ENCODE data around the gene GABRB3. TPM values are rescaled to one million over a fixed set of nuclear protein-coding genes. Genes with fewer than 3 reads are reported as not detected.

Gene GABRB3
- total and polyA plus RNA-seq, 2 of the 8 experiments (the other 6 are each of a cell fraction or from before 2014, with no cell fraction given), result 98.8 to 163 TPM

DNA sequence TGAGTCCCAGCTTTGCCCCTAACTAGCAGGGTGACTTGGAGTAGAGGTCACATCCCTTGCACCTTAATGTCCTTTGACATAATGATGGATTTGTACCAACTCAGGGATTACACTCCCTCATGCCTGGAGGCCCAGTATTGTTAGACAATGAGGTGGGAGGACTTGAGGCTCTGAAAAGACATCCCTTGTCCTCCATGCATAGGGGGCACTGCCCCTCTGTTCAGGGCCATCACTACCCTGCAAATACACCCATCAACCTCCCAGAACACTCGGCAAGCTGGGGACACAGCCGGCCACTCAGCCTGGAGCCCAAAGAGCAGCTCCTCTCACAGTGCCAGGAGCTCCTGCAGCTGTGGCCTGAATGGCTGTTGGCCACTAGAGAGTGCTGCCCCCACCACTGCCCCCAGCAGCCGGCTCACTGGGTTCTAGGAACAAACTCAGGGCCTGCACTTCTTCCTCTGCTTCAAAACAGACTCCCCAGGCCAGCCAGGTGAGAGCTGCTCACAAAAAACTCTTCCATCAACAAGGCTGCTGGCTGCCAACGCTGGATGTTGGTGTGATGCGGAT lies 90.2 kb downstream of the GABRB3 start:
- H3K23ac ChIP-seq (ENCODE audit: insufficient read length), result no peak overlapping the region
- H3K79me1 ChIP-seq (ENCODE audit: low read depth, low read length), result peaks cover 13% of the 10 kb centered on the region; the same call in 1 of the 2 replicates
- H4K91ac ChIP-seq (replicated peaks; ENCODE audit: insufficient read length, low read length), result no peak overlapping the region
- peak overlapping the region; percentile 86 for H2AK5ac ChIP-seq (ENCODE audit: low read depth, low read length)
- no peak overlapping the region for H3K14ac ChIP-seq (ENCODE audit: insufficient read length)
- WGBS, 2 experiments (ENCODE audit: extremely low coverage in 1 of 2, insufficient coverage in 1 of 2, insufficient read length in 1 of 2, insufficient replicate concordance in 2 of 2, low coverage in 1 of 2, low lambda C conversion rate in 2 of 2, missing lambda C conversion rate in 1 of 2), result 74% methylated on average over 5 of the region's 5 CpGs; no CpG with 5 or more reads in 1 of the 2 experiments
- no peak overlapping the region for H3K4me3 ChIP-seq (ENCODE audit: extremely low read depth in 1 of 4, insufficient read depth in 2 of 4, low read depth in 3 of 4, low read length in 4 of 4)
- H2AFZ ChIP-seq (ENCODE audit: low read length), result no peak overlapping the region
- no peak overlapping the region for H3K27ac ChIP-seq (ENCODE audit: low read depth, low read length)
- H3K9me3 ChIP-seq (ENCODE audit: insufficient read depth in 2 of 2, low read depth in 1 of 2, low read length in 1 of 2), result no peaks in the 10 kb centered on the region
- FAIRE-seq (no peak), DNase-seq (ENCODE audit: low read depth in 1 of 2, low spot score in 2 of 2) (no peak)
- H4K8ac ChIP-seq (ENCODE audit: extremely low read depth, insufficient read depth, low read length), result no peak overlapping the region; the same call in 1 of the 2 replicates
- H3K23me2 ChIP-seq (ENCODE audit: low read depth, low read length), result no peaks in the 10 kb centered on the region
- H3K36me3 ChIP-seq (ENCODE audit: control insufficient read depth in 2 of 4, insufficient read depth in 4 of 4, low read length in 3 of 4), result no peaks in the 10 kb centered on the region
- peaks cover 0 to 22% (median 12%) of the 10 kb centered on the region in 4 experiments for H3K4me1 ChIP-seq (replicated peaks in 1 of 4; ENCODE audit: control insufficient read depth in 3 of 4, insufficient read depth in 4 of 4, low read length in 3 of 4)
- no peak overlapping the region; a peak in 1 of 4 replicates for H3K4me2 ChIP-seq (ENCODE audit: insufficient read depth in 1 of 2, low read depth in 2 of 2, low read length in 2 of 2)
- peak overlapping the region; percentile 2; the same call in 1 of the 2 replicates for H2BK12ac ChIP-seq (ENCODE audit: low read depth, low read length)
- no peak overlapping the region for H3K9ac ChIP-seq (replicated peaks in 1 of 4; ENCODE audit: extremely low read depth in 1 of 4, low read depth in 3 of 4, low read length in 3 of 4)
- H2BK15ac ChIP-seq (ENCODE audit: low read length), result no peak overlapping the region
- H2BK5ac ChIP-seq (ENCODE audit: low read depth, low read length), result peak overlapping the region; percentile 86; the same call in 1 of the 2 replicates
- peak overlapping the region; percentile 4; the same call in 1 of the 2 replicates for H2BK20ac ChIP-seq (ENCODE audit: low read length)
- ChIA-PET CTCF (ENCODE audit: partially characterized antibody) (interaction anchor here (0.8 to 1.6 kb wide), 9 partner anchors 9 to 600 kb away, joined by 3 to 6 read pairs (median 4); no protein-coding TSS in a partner anchor), POLR2A (ENCODE audit: partially characterized antibody) (interaction anchor here (1.1 to 1.3 kb wide), 3 partner anchors 9 to 15 kb away, joined by 3 read pairs; no protein-coding TSS in a partner anchor)
- no peak overlapping the region for H2BK120ac ChIP-seq (replicated peaks; ENCODE audit: low read depth, low read length)
- H3K56ac ChIP-seq (replicated peaks; ENCODE audit: insufficient read length, low read depth, low read length), result no peak overlapping the region
- peaks cover 0 to 95% of the 10 kb centered on the region in 2 experiments; a peak in 3 of 4 replicates for H3K79me2 ChIP-seq (ENCODE audit: control insufficient read depth in 1 of 2, insufficient read depth in 2 of 2, low read length in 2 of 2)
- no peaks in the 10 kb centered on the region for H3K27me3 ChIP-seq (replicated peaks in 1 of 4; ENCODE audit: control insufficient read depth in 3 of 4, extremely low read depth in 1 of 4, insufficient read depth in 3 of 4, low read length in 3 of 4)
- peaks cover 0 to 4% of the 10 kb centered on the region in 2 experiments for H4K20me1 ChIP-seq (replicated peaks in 1 of 2; ENCODE audit: control insufficient read depth in 1 of 2, insufficient read depth in 2 of 2, low read length in 2 of 2)
- H3K18ac ChIP-seq (ENCODE audit: extremely low read depth, low read length), result no peak overlapping the region; the same call in 1 of the 2 replicates
- no peak overlapping the region for H3K4ac ChIP-seq (replicated peaks; ENCODE audit: insufficient read length, low read depth, low read length)
- no peak overlapping the region for H4K5ac ChIP-seq (ENCODE audit: insufficient read length, low read depth, low read length)
- no peak for TF ChIP-seq HDAC6 (IDR thresholded peaks at IDR 0.05; ENCODE audit: low read depth, low read length)
- TF ChIP-seq, protein P1, sequence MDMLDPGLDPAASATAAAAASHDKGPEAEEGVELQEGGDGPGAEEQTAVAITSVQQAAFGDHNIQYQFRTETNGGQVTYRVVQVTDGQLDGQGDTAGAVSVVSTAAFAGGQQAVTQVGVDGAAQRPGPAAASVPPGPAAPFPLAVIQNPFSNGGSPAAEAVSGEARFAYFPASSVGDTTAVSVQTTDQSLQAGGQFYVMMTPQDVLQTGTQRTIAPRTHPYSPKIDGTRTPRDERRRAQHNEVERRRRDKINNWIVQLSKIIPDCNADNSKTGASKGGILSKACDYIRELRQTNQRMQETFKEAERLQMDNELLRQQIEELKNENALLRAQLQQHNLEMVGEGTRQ (IDR thresholded peaks at IDR 0.05; ENCODE audit: low read length), result no peak
- TF ChIP-seq NRF1 (IDR thresholded peaks at IDR 0.05; ENCODE audit: low read depth, low read length), result no peak
- TF ChIP-seq, protein P2, sequence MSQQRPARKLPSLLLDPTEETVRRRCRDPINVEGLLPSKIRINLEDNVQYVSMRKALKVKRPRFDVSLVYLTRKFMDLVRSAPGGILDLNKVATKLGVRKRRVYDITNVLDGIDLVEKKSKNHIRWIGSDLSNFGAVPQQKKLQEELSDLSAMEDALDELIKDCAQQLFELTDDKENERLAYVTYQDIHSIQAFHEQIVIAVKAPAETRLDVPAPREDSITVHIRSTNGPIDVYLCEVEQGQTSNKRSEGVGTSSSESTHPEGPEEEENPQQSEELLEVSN (IDR thresholded peaks at IDR 0.05), result no peak
- no peak for TF ChIP-seq EGR1 (IDR thresholded peaks at IDR 0.05; ENCODE audit: borderline replicate concordance, low read depth, low read length)
- TF ChIP-seq TAF1 (IDR thresholded peaks at IDR 0.05; ENCODE audit: low read depth, low read length), result no peak

Data from H1 (cell line).